IPS-NIHi7 (cell line): ENCODE results near the gene TMEM92.
"Not testable (repeated sequence)": the region's sequence is repeated elsewhere in the genome, so short reads cannot be mapped to it uniquely, and the experiment has no call there.

ENCODE experiments used
- DNase-seq: peaks from one replicate; pipeline ENCODE4 v3.0.0; 2012; ENCODE audit warnings: mixed read lengths; ENCODE audit errors: extremely low spot score

The TMEM92 gene

DNA sequence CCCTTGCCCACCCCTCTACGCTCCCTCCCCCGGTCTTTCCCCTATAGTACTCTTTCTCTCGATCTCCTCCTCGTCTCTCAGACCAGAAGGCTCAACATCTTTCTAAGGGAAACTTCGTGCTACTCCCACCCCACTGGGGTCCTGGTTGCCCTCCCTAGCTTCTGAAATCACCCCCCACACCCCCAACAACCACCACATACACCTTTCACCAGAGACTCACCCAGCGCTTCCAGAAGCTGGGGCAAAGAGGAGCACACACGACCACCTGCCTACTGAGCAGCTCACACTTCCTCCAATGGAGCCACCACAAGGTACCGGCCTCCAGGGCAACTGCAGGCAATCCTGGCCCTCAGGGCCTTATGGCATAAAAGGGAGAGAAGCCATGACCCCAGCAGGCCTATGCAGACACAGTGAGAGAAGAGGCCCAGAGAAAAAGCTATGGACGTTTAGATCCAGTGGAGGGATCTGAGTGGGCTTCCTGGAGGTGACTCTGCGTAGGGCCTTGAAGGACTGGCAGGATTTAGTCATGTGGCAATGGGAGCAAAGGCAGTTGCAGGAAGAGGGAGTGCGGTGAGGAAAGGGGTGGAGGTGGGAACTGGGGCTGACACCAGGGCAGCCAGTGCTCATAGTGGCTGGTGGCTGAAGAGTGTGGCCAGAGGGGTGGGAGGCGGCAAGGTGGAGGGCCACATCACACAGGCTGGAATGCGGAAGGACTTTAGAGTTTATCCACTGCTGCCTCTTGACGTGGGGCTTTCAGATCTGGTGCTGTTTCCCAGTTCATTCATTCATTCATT lies 12.1 kb upstream of the TMEM92 start:
- DNase-seq = peak; percentile 10

DNA sequence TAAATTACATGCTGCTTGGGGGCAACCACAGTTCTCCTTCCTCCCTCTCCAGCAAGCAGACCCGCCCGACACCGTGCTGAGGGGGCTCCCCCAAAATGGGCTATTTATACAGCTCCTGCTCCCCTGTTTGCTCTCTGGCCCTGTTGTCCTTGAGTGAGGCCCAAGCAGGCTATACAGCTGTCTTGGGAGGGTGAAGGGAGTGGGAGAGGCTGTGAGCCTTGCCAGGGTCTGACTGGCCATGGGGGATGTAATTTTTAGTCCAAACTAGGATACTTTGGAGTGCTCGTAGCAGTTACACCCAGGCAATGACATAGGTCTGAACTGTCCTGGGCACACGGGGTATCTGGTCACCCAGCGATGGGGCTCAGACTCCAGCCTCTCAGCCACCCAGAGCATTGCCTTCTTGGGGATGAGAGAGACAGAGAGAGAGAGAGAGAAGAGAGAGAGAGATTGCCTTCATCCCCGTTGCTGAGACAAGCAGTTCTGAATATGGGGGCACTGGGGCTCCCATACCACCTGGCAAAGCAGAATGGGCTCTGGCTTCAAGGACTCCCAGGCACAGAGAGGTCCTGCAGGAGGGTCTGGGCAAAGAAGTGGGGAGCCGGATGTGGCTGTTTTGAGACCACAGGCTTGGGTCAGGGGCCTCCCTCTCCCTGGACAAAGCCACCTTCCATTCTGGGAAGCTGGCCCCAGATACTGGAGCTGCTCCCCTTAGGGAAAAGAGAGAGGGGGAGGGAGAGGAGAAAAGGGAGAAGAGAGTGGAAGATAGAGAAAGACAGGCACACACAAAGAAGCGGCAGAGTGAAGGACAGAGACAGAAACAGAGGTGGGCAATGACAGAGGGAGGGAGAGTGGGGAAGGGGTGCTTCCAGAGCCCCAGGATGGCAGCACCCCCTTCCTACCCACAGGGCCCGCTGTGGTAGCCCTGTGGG lies 10.7 kb upstream of the TMEM92 start:
- peak; percentile 14 for DNase-seq

DNA sequence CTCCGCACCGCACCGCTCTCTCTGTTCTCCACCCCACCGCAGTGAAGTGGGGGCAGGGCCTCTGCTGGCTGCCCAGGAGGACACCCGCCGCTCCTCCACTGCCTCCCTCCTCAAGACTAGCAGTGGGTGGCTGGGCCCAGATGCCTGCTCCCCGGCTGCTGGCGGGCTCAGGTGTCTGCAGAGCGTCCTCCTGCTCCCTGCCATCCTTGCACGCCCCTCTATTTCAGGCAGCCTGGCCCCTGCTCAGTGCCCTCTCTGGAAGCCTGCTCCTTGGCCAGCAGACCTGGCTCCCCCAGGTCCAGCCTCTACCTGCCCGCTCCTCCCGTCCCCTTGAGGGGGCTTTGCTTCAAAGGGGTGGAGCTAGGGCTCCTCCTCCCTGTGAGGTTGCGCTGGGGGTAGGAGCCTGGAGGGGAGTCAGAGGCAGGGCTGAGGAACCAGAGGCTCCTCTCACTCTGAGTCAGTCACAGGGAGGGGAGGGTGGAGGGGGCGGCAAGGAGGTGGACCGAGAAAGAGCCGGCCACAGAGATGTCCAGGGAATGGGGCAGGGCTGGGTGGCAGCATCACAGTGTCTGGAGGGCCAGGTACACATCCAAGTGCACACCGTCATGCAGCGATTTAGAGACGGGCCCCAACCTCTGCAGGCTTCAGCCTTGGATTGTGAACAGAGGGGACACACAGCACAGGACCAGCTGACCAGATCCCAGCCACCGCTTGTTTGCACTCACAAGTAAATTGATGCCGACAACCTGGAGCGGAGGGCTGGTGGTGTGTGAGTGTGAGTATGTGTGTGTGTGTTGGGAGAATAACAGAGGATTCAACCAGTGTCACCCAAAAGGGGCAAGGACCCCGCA lies 9.8 kb upstream of the TMEM92 start:
- DNase-seq = peak; percentile 69

DNA sequence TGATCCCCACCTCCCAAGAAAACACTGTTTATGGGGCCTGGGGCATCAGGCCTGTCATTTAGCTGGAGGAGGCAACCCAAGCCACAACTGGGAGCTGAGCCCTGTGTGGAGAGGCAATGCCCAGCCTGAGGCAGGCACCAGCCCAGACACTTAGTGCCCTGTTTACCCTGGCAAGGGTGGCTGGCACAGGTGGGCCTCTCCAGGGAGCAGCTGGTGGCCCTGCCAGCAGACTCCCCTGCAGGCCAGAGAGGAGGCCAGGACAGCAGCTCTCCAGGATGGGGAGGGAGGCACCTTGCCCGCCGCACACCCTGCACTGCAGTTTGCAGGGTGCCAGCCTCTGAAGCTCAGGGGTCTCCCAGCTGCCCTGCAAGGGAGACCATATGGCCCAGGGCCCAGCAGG lies 9.1 kb upstream of the TMEM92 start:
- no peak for DNase-seq

DNA sequence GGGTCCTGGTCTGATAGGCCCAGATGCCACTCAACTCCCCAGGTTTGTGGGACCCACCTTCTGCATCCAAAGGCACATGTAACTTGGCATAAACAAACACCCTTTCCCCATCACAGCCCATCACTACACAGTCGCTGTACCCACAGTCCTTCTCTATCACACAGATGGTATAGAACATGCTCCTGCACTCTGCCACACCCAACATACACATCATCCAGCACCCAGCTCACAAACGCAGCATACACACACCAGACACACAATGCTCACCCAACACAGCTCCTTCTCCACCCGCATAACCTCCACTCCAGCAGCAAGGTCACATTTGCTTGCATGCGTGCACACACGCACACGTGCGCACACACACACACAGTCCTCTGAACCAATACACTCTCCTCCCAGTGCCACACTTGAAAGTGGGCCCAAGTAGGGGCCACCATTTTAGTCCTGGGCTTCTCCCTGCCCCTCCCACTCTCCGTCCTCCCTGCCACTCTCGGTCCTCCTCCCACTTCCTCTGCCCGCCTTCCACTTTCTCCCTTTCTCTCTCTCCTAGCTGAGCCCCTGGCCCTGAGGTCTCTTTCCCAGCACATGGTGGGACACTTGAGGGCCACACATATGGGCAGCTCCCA lies 8.5 kb upstream of the TMEM92 start:
- no peak for DNase-seq

DNA sequence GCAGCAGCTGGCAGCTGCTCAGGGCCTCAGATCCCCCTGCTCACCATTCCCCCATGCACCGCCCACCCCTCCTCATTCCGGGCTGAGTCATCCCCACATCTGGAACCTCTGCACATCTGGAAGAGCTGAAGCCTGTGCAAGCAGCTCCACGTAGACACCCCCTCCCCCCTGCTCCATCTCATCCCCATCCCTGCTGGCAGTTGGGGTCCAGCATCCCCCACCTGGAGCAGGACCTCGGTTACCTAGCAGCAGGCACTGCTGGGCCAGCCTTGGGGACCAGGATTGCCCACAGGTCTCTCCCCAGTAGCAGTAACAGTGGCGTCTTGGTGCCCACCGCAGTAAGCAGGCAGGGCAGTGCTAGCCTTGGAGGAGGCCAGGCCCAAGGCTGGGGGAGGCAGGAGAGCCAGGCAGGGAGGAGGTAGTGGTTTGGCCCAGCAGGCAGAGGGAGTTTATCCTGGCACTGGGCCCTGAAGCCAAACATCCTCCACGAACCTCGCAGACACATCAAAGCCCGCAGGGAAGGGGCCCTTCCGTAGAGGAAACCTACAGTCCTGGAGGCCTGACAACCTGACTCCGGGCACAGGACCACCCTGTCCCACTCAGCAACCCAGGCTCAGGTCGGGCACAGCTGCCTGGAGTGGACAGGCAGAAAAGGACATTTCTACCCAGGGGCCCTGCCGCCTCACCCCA lies 7.7 kb upstream of the TMEM92 start:
- no peak for DNase-seq

DNA sequence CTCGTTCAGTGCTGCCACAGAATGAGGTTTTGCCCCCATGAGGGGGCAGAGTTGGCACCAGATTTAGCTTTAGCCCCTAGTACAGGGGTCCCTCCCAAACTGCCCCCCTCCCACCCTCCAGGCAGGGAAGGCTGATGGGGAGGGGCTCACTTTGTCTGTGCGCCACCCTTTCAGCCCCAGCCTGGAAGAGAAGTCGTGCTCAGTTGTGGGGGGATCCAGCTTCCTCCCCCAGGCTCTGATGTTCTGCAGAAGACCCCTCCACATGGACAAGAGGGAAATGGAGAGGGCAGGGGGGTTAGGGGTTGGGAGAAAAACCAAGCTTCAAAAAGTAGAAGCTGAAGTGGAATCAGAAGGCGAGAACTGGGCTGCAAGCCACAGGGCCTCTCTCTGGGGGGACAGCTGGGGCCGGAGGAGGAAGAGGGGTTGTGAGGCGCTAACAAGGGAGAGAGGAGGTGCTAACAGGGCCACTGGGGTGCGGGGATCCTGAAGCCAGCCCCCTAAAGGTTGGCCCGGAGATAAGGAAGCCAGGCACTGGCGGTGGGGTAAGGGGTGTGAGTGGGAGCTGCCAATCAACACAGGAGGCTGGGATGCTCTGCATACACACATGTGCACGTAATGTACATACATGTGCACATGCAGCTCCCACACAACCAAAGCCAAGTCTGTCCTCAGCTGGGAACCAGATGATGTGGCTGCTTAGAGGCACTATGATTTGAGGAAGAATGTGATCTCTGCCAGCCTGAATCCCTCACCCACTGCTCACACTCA lies 7.0 kb upstream of the TMEM92 start:
- no peak for DNase-seq

DNA sequence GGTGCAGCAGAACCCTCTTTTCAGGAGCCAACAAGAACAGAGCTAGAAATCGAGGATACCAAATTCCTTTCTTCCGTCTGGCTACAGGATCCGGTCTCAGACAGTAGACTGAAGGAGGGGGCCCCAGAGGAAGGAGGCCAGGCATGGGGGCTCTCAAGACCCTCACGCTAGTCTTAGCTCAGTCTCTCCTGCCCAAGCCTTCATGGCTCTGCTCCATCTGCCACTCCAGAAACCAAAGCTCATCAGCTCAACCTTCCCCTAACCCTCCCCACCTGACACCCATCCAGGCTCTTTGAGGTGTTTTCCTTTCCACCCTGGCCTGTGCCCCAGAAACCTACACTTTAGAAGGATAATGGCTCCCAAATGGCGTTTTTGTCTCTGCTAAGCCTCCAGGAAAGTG lies 6.2 kb upstream of the TMEM92 start:
- no peak for DNase-seq

DNA sequence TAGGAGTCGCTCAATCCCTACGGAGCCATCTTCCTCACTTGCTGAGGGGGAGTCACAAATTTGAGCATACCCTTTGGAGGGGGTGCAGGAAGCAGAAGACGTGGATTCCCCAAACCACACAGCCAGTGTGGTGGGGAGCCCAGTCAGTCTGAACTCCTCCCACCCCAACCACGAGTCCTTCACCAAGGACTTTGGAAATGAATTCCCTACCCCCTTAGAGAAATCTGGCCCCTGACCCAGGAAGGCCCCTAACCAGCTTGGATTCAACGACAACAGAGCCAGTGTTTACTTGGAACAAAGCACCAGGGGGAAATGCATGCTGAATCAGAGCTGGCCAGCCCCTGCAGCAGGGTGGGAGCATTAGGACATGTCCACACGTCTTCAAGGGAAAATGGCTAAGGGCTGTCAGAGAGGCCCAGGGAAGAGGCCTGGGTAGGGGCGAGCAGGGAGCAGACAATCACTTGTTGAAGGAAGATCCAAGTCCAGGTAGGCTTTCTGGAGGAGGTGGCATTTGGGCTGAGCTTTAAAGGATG lies 5.5 kb upstream of the TMEM92 start:
- DNase-seq = peak; percentile 23

DNA sequence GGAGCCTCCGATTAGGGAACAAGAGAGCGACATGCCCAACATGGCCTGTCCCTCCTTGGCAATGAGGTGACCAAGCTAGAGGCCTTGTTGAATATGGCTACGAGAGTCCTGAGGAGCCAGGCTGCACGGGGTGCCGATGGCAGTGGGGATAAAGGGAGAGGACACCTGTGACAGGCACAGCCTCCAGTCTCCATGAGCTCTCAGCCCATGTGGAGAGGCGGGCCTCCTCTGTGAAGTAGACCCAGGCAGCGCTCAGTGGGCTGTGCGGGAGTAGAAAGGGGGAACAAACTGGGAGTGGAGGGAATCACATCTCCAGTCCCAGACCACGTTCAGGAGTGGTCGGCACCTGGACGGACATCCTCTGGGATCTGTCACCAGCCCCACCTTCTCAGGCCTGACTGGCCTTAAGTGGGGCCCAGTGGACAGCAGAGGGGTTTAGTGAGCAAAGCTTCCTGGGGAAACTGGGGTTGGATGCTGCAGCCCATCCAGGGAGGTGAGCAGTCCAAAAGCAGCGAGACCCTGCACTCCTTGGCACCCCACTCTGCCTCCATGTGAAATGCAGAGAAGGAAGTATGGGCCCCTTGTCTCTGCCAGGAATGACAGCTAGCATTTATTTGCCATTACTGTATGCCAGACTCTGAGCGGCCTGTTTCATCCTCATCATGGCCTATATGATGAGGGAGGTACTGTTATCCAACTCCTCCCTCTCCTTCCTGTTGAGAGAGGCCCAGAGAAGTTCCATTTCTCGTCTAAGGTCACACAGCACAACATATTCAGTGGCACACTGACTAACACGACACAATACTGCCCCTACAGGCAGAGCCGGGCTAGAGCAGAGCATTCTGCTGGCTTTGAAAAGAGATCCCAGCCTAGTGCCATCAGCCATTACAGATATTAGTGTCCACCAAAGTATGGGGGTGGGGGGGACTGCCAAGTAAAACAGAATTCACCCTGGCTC lies 4.5 kb upstream of the TMEM92 start:
- DNase-seq = peak; percentile 74

DNA sequence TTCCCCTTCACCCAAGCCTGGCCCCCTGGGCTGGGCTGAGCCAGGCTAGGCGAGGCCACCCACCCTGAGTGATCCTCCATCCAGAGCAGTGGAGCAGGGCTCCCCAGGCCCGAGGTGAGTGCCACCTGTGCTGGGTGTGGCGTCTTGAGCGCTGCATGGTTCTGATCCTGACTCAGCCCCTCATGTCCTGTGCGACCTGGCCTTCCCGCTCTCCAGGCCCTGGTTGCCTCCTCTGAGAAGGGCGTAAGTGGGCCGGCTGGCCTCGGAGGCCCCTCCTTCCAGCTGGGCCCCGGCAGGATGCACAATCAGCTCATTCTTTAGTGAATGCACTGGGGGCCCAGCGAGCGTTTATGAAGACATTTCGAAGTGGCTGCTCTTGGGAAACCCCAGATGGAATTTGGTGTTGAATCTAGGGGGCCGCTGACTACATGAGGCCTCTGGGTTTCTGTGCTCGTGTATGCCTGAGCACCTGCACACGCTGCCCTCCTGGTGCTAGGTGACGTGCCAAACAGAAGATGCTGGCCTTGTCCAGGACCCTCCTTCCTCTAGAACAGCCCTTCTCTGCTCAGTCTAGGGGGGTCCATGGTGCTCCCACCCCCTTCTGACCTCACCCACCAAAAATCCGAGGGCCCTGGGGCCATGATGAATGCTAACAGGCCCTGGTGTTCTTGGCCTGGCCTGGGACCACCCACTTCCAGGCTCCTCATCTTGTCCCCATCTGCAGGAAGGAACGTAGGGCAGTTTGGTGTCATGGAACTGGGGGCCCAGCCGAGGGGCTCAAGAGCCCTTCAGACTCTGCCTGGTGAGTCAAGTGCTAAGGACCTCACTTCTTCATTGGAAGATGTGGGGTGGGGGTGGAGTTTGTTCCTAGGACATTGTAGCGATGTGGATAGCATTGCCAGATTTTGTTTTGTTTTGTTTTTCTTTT lies 3.6 kb upstream of the TMEM92 start:
- DNase-seq = peak; percentile 29

DNA sequence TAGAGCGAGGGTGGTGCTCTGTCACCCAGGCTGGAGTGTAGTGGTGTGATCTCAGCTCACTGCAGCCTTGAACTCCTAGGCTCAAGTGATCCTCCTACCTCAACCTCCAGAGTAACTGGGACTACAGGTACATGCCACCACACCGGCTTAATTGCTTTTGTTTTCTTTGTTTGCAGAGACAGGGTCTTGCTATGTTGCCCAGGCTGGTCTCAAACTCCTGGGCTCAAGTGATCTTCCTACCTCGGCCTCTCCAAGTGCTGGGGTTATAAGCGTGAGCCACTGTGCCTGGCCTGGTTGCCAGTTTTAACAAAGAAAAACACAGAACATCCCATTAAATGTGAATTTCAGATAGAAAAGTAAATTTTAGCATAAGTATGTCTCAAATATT lies 2.9 kb upstream of the TMEM92 start:
- not testable (repeated sequence) for DNase-seq

DNA sequence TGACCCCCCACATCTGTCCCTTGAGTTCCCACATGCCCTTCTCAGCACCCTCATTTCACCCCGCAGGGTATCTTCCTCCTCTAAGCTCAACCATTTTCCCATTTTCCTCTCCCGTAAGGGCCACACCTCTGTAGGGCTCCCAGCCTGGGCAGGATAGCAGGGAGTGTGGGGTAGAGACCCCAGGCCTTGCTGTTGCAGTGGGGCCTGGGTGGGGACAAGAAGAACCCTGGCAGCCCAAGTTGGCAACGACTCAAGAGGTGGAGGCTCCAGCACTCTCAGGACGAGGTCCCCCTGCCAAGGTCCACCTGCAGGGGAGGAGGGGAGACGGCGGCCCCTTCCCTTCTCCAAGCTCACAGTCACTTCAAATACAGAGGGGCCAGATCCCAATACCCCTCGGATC lies 2.0 kb upstream of the TMEM92 start:
- DNase-seq = peak; percentile 6

DNA sequence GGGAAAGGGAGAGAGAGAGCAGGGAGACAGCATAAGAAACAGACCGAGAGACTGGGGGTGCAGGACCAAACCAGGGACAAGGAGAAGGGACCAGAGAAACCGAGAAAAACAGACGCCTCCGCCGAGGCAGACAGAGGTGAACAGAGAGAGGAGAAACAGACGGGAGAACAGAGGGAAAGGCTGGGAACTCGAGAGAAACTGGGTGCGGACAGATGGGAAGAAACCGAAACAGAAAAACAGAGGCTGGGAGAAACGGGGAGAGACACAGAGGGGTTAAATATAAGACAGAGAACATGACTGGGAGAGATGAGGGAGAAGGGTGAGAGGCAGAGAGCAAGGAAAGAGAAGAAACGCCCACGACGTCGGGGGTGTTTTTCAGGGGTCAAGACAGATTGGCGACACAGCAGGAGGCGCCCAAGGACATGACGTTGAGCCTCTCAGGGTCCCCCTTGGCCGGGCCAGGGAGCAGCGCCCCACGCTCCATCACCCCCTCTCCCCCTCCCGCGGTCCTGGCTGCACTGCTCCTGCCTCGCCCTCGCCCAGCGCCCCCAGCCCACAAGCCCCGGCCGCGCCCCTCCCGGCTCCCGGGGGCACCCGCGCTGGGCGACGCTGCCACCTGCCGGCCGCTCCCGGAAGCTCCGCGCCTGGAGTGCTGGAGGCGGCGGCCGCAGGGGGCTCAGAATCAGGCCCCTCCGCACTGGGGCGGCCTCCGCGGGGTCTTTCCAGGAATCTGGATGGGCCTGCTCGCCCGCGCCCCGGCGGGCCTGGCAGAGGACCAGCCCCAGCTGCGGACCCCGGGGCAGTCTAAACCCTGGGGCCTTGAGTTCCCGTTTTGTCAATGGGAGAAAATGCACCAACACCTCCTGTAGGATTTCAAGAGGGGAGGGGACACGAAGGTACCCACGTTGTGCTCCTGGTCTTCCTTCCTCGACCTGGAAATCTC lies 1.3 kb upstream of the TMEM92 start:
- DNase-seq = peak; percentile 85

DNA sequence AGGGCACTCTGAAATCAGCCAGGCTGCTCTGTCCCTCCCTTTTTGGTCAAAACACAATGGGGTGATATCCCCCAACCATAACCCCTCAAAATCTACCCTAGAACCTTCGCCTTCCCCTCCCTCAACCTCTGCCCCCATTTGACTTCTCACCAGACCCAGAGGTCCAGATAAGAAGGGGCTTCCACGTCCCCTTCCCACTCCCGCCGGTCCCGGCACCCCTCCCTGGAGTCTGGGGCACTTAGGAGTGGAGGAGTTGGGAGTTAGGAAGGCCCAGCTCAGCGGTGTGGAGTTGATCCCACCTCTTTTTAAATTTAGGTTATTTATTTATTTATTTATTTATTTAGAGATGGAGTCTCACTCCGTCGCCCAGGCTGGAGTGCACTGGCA lies 619 bp upstream of the TMEM92 start:
- DNase-seq = no peak

DNA sequence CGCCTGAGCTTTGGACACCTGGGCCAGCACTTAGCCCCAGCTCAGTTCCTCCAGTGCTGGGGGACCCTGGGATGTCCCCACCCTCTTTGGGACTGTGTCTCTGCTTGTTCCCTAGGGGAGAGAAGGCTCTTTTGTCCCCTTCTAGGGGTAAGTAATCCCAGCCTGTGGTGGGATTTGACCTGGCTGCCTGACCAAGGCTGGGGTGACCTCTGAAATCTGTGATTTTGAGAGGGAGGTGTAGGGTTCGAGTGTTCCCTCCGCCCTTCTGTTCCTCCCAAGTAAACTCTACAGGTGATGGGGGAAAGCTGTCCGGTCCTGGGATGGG lies 593 bp downstream of the TMEM92 start:
- peak; percentile 4 for DNase-seq

DNA sequence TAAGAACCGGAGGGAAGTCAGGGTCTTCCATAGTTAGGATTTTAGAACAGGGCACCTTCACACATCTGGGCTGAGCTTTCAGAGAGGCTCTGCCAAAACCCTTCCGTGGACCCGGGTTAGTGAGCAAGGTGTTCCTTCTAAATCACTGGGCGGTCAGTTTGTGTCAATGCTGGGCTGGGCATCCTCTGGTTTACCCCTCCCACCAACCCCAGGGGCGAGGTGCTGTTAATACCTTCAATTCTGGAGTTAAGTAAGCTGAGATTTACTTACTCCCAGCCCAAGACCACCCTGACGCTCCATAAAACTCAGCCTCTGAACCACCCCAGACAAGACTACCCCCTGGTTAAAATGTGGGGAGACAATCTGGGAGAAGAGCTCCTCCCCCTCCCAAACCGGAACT lies 1.0 kb downstream of the TMEM92 start:
- DNase-seq = no peak
